GM18502 (cell line): ENCODE results near the gene PAPSS2.

Experiments
- ATAC-seq: cut with Tn5 transposase; IDR thresholded peaks from one replicate; pipeline ENCODE4 v1.9.1; 2021; ENCODE audit warnings: mild to moderate bottlenecking; ENCODE audit not compliant: unreplicated experiment, poor library complexity

PAPSS2 gene

DNA sequence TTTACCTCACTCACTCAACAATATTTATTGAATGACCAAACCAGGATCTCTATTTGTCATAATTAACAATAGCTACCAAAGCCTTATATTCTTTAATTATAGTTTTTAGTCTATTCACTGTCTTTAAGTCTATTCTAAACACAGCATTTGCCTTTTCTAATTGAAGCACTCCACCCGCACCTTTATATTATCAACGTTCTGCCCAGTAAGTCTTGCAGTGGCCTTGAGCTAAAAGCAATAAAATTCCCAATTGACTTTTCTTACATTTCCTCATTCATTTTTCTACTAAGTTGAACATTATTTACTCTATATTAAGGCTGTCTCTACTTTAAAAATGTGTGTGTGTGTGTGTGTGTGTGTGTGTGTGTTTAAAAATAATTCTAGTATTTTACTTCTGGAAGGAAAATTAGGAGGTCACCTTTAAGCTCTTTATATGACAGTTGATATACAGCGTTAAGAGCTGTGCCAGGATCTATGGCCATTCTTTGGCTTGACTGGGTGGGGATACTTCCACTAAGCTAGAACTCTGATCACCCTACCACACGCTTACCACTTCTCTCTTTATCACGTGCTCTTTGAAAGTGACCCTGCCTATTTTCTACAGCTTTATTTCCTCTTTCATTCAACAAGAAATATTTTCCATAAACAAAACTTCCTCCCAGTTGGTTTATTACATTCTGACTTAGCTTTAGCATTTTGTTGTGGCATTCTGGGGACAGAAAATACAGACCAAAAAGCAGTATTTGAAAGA, 8.8 kb downstream of the PAPSS2 start:
- ATAC-seq = no peak

DNA sequence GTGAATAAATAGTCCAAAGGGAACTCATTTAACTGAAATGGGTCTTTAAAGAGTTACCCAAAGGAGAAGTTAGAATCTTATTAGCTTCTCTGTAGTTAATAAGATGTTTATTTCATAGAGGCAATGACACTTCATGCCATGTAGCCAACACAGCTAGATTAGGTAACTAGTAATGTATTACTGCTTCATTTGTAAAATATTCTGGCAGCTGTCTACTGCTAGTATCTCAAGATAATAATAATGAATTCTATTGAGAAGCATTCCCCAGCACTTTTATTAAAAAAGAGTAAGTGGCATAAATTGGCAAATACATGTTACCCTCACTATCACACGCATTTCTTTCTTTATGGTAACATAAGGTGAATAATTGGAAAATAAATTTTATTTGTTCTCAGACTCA, 10.1 kb downstream of the PAPSS2 start:
- no peak for ATAC-seq

DNA sequence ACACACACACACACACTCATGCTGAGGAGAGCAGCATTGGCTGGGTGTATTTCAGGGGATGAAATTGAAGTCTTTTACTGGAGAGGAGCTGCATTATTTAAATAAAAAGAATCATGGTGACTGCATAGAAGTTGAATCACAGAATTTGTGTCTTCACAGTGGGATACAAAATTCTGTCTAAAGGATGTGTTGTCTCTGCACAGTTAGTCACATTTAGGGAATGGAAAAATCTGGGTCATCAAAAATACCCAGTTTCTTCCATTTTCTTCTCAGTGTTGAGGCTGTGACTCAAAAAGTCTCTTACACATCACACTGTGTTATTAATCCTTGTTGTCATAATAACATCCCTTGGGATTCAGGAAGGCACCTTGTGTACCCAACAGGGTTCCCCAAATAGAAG, 10.9 kb downstream of the PAPSS2 start:
- no peak for ATAC-seq

DNA sequence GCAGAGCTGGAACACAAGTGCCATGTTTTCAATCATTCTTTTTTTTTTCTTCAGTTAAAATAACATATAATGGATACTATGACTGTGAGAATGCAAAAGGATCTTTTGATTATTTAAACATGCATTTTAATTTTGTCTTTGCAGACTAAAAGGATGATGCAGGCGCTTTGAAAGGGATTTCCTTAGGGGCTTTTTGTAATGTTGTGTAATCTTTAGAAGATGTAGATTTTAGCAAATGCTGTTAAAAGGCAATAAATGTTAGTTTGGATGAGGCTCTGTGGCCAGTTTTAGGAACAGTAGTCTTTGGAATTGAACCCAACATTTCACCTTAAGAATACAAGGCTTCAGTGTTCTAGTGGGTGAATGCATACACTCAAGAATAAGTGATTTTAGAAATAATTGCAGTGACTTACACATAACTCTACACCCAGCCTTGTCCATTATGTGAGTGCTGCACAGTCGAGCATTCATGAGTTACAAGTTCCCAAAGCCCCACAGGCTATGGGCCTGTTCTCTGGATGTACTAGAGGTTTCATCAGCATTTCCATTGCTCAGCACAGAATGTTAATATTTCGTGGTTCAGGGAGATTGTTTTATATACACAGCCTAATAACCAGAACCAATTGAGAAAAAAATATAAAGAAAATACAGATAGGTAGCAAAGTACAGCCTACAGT, 11.6 kb downstream of the PAPSS2 start:
- no peak for ATAC-seq

DNA sequence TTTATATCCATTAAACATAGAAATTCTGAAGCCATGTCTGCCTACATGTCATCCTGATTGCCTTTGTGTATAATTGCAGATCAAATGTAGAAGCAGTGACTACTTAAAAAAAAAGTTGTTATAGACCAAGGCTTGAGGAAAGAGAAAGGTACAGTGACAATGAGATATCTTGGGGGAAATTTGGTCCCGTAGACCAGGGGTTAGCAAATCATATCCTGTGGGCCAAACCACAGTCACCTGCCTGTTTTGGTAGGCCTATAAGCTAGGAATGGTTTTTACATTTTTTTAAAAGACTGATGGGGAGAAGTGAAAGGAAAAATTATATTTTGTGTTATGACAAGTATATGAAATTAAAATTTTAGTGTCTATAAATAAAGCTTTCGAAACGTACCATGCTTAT, 12.9 kb downstream of the PAPSS2 start:
- ATAC-seq = no peak

DNA sequence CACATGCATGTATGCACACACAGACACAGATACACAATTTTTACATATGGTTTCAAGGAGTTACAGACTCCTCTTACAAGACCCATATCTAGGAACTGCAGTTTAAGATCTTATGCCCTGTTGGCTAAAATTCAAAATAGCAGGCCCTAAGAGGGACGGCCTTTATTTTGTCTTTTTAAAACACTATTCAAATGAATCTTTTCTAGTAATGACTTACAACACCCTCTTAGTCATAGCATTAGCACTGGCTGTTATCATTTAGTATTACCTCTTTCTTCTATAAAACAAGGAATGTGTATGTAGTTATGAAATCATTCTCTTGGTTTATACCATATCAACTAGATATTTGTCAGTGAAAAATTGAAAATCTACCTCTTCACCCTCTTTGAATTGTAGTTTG, 15.3 kb downstream of the PAPSS2 start:
- ATAC-seq = no peak

DNA sequence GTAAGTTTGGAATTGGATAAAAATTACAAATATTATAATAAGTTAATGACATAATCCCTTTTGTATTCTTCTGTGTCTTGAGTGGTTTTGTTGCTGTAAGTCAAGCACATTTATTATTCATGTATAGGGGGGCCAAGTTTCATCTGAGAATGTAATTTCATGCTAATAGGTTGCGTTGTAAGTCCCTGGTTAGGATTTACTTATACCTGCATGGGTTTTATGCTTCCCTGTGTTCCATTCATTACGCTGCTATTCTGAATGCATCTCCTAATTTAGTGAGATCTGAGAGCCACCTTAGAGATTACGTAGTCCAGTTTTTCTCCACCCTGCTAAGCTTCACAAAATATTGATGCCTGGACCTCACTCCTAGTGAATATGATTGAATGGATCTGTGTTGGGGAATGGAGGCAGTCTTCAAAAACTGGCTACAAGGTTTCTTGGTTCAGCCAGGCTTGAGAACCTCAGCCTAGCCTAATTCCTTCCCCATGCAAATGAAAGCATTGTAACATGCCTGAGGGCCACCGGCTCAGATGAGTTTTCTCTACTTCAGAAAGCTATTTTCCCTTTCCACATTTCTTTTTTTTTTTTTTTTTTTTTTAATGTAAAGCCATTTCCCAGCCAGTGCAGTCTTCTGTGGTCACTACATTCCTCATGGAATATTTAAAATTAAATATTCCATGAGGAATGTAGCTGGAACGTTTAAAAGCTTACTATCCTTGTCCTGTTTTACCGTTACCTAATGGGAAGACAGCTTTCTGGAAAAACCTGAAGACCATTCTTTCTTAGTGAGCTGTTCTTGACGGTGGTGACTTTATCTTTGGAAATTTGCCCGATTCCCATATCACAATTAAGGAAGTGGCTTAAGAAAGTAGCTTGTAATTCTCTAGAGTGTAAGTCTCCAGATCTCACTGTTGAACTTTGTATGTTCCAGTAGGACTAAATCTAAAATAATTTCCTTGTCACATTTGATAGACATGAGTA, 16.0 kb downstream of the PAPSS2 start:
- ATAC-seq = no peak

DNA sequence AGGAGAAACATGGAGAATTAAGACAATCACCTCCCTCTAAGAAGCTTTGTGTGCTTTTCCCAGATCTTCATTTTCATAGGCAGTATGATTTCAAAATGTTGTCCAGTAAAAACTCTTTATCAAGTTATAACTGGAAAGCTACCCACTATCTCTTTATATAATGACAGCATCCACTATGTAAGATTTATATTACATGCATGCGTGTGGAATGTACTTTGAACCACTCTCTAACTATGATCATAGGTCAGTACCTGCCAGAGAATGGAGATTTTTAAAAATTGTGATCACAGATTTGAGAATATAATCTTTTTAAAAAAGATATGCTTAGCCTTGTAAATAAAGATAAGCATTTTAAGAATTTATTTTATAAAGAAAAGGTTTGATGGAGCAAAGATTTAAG, 17.9 kb downstream of the PAPSS2 start:
- ATAC-seq = no peak

DNA sequence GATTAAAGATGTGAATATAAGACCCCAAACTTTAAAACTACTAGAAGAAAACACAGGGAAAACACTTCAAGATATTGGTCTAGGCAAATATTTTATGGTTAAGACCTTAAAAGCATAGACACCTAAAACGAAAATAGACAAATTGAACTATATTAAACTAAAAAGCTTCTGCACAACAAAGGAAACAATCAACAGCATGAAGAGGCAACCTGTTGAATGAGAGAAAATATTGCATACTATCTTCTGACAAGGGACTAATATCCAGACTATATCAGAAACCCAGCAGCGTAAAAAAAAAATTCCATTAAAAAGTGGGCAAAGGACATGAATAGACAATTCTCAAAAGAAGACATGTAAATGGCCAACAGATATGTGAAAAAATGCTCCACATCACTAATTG, 18.6 kb downstream of the PAPSS2 start:
- no peak for ATAC-seq

DNA sequence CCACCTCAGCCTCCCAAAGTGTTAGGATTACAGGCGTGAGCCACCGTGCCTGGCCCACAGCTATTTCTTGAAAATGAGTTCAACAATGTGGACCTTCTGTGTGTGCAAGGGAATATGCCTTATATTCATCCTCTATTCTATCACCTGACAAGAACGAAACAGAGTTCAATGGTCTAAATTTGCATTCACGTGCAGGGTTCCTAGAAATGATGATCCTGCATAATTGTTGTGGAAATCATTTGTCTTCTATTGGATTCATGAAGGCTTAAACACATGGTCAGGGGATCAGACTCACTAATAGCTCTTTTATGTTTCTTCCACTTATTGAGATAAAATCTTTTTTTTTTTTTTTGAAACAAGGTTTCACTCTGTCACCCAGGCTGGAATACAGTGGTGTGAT, 23.7 kb downstream of the PAPSS2 start:
- ATAC-seq = no peak

DNA sequence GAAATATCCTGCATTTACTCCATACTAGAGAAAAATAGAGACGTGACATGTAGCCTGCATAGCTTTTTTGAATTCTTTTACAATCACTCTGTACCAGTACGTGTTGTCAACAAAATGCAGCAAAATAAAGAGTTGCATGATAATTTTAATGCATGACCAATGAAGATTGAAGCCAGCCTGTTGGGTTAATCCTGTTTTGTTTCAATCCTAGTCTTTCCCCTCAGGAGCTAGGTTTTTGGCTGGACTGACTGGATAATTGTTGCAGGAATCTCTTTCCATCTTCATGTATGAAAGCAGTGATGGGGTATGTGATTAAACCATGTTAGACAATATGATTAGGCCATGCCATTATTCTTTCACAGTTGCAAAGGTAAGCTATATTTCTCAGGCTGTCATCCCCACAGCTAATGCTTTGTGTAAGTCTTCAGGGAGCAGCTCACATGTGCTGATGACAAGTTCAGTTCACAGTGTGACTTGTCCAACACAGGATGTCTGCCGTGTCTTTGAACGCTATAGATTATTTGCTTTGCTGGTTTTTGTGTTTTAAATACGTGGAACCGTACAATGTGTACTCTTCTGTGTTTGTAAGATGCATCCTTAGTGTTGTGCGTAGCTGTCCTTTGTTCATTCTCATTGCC, 24.4 kb downstream of the PAPSS2 start:
- no peak for ATAC-seq

DNA sequence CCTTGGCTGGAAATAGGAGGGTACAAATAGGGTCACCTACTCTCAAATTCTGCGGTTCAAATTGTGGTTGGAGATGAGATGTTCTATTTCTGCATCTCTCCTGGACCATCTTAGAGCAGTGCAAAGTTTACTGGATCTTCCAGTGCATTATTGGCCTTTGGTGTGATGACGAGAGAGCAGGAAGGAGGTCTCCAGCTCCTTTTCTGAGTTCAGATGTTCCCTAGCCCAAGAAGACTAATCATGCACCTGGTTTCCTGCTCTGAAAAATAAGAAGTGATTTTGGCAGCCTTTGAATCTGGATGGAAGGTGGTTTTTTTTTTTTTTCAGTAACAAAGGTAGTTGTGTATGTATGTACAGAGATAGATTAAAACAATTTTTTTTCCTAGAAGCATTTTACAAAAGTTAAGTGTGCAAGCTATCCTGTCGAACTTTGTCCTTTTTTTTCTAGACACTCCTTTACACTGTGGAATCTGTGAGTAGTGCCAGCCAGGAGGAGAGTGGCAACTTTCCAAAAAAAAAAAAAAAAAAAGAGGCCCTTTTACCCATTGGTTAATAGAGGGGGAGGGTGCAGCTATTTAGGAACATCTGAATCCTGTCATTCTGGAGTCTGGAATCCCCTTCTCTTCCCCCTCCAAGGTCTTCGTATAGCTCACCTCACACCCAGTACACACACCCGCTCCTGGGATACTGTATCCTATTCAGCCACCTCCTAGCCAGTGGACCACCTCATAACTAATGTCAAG, 26.3 kb downstream of the PAPSS2 start:
- no peak for ATAC-seq

DNA sequence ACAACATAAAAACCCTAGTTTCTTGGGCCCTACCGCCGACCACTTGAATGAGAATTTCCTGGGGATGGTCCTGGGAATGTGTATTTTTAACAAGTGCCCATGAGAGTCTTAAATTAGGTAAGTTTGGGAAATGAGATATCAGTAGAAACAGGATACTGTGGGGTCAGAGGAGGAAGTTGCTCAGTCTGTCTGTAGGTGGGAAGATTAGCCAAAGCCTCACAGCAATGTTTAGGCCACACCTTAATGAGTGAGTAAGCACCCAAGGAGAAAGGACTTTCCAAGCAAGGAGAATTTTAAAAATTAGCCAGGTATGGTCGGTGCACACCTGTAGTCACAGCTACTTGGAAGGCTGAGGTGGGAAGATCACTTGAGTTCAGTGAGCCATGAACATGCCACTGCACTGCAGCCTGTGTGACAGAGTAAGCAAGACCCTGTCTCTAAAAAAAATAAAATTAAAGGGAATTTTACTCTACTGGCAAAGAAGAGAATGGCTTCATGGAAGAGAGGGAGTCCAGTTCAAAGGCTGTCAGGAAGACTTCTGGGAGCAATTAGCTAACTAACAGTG, 31.9 kb downstream of the PAPSS2 start:
- no peak for ATAC-seq

DNA sequence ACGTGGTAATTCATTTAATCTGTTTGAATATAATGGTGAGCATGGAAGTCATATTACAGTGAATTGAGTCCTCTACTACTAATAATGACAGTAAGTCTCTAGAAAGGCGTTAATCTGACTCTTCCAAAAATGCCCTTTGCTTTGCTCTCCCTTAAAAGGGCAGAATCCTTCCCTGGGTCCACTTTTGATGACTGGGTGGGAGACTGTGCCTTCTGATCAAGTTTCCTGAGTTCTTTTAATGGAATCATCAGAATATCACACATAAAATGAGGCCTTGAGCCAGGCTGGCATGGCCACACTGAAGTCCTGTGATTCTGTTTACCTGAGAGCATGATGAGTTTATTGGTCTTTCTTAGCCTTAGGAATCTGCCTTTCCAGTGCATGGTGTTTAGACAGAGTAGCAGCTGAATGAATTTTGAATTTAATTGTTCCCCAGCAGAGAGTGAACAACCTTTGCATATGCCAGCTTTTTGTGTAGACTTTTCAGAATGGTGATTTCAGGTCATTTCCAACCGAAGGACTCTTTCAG, 33.3 kb downstream of the PAPSS2 start:
- no peak for ATAC-seq

DNA sequence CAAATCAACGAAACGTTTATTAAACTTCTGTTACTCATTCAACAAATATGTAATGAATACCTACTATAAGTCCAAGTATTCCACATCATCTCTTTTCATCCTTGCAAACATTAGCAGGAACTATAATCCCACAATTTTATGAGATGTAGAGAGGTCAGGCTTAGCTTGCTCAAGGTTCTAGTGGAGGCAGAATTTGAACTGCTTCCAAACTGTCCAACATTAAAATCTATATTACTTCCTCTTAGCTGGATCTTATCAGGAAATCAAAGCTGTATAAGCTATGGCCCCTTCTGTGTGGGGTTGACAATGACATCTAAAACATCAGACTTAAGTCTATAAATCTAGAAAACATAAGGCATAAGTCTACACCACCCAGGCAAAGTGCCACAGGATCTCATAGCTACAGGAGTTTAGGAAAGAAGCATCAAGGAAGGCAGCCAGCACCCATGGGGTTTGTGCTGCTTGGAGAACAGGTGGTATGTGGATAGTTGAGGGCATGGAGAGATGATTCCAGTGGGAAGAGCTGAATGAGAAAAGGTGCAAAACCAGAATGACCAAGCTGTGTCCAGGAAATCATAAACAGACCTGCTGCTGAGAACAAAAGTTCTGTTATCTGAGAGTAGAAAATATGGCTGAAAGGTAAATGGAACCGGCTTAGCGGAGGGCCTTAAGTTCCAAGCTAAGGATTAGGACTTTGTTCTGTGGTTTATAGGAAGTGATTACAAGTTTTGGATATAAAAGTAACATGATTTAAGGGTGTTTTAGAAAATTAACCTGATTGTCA, 34.5 kb downstream of the PAPSS2 start:
- no peak for ATAC-seq

DNA sequence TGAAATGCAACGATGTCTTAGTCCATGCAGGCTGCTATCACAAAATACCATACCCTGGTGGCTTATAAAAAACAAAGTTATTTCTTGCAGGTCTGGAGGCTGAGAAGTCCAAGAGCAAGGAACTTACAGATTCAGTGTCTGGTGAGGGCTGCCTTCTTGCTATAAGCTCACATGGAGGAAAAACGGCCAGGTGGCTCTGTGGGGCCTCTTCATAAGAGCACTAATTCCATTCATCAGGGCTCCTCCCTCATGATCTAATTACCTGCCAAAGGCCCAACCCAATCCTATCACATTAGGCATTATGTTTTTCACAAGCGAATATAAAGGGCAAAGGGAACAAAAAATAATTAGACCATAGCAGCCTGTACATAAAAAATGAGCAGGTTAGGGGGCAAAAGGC, 35.4 kb downstream of the PAPSS2 start:
- ATAC-seq = no peak

DNA sequence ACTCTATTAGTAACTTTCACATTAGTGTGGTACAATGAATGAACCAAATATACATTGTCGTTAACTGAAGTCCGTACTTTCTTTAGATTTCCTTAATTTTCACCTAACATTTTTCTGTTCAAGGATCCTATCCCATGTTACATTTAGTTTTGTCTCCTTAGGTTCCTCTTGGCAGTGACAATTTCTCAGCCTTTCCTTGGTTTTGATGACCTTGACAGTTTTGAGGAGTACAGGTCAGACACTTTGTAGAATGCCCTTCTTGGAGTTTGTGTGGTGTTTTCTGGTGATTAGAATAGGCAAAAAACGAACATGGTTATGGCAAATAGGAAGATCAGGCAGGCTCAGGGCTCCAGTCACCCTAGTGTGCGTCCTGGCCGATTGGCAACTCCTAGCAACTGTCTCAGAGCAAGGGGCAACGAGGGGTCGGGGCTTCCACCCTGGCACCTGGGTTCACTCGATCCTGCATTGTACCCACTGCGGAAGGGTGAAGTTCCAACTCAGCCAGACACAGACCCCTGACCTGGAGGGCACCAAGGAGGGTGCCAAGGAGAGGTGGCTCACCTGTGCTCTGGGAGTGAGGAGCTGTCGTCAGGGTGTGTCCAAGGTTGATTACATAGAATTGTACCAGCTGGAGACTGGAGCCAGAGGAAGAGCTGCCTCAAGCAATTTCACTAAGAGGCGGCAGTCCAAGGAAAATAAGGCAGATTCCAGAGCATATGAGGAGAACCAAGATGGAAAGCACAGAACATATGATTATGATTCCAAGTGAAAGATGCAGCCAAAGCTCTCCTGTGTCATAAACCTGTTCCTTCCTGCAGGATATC, 37.5 kb downstream of the PAPSS2 start:
- no peak for ATAC-seq
